HG03095 (cell line): ENCODE measurements around the gene TRAPPC3L.

Experiments
- ATAC-seq: cut with Tn5 transposase; IDR thresholded peaks from one replicate; pipeline ENCODE4 v1.9.1; 2021; ENCODE audit warnings: moderate library complexity; ENCODE audit not compliant: unreplicated experiment

TRAPPC3L gene

DNA sequence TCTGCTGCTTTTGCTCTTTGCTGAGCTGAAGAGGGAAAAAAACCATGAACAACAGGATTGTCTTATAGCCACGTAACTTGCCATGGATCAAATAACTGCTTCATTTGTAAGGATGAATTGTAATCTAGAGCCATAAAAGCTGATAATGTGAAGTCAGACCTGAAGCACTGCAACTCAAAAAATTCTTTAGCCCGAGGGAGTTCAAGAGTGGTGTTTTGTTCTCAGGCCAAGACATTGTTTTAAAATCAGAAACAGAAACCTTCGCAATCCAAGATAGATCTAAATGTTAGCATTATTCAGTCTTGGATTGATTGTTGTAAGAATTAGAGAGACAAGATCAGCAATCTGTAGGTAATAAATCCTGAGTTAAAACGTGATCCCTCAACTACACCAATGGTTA, at the start of gene TRAPPC3L:
Gene TRAPPC3L (minus strand): TSS at position 34 of the 400 bp plus-strand sequence. CDS start 170 bp downstream, outside the sequence.
- no peak for ATAC-seq

DNA sequence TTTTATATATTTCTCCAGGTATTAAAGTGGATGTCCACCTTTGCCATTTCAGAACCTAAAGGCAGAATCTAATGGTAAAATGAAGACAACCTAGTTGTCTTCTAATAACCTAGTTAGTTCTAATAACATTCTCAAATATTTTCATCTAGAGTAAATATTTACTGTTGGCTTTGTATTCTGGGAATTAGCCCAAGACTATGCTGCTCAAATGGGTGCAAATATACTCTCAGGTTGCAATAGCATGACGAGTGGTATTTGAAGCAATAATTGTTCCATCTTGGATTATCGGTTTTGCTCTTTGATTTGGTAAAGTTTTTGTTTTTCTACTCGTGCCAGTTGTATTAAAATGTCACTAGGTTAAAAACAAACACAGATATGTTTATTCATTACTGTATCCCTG, 49.8 kb upstream of the TRAPPC3L start:
- ATAC-seq = no peak

DNA sequence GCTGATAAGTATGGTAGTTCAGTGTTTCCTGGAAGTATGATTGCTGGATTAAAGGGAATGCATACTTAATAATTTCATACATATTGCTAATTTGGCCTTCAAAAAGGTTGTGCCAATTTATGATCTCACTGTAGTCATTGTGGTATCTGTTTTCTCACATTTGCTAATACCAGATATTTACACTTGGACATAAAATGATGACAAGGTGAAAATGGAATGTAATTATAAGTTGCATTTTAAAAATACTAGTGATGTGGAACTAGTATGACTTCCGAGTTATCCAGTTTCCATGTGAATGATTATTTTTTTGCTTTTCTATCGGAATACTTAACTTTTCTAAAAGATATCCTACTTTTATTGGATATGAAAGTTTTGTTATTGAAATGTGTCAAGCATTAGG, 41.3 kb upstream of the TRAPPC3L start:
- no peak for ATAC-seq

DNA sequence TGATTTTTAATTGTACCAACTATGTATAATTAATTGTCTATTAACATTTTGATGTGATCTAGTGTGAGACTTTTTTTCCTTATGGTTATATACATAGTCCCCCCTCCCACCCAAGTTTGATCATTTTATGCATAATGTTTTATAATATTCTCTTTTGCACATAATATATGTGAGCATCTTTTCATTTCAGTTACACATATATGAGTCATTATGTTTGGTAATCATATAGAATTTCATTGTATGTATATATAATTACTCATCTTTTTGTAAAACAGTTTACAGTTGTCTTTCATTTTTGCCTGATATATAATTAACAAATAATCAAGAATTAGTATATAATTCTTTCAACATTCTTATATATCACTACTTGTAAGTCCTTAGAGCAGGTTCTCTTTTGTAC, 40.8 kb upstream of the TRAPPC3L start:
- no peak for ATAC-seq

DNA sequence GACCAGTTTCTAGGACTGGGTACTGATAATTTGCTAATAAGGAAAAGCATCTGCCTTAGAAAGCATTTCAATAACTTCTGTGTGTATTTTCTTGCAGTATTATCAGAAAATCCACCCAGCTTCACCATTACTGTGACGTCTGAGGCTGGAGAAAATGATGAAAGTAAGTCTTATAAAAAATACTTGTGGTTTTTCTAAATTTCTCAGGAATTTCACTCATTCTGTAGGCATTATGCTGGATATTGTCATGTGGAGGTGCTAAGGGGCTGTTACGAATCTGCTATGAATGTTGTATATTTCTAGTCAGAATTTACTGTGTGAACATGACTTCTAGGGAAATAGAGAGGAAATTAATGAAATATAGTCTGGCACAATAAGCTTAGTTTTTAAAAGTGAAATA, 34.7 kb upstream of the TRAPPC3L start:
- ATAC-seq = no peak

DNA sequence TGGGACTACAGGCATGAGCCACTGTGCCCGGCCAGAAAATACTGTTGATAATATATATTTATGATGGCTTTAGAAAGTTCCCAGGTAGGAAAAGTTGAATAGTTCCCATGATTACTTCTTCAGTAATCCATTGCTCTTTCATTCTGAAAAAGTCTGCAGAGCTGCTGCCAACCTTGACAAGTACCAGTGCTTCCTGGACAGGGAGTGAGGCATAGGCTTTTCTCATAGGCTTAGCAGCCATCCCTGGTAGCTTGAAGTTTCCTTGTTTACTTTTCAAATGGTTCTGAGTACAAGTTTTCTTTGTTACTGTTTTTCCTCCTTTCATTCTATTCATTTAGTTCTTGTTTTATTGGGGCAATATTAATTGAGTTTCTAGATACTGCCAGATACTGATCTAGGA, 33.7 kb upstream of the TRAPPC3L start:
- ATAC-seq = no peak

DNA sequence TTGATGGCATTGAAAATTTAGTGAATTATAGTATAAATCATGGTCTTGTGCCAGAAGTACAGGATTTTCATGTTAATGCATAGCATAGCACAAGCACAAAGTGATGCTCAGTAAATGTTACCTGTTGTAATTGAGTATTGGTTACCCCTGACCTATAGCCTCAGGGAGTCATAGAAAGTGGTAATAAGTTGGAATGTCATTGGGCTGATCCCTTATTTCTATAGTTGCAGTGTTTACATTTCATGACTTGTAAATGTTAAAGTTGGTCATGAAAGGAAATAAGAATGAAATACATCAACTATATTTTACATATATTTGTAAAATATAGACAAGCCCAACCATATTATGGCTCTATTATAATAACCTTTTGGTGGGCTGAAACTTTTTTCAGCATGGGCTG, 32.9 kb upstream of the TRAPPC3L start:
- ATAC-seq = no peak

DNA sequence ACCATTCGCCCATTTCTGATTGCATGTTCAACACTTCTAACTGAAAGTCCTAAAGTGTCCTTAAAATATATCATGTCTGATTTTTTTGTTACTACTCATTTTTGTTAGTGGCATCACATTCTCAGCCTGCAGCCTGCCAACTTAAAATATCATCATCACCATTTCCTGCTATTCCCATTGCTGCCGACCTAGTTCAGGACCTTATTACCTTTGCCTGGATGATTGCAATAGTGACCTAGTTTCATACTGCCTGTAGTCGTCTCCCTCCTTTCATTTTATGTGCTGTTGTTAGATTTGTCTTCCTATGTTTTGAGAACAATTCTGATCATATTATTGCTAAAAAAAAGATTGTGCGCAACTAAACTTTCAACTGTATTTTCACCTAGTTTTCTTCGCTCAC, 32.0 kb upstream of the TRAPPC3L start:
- no peak for ATAC-seq

DNA sequence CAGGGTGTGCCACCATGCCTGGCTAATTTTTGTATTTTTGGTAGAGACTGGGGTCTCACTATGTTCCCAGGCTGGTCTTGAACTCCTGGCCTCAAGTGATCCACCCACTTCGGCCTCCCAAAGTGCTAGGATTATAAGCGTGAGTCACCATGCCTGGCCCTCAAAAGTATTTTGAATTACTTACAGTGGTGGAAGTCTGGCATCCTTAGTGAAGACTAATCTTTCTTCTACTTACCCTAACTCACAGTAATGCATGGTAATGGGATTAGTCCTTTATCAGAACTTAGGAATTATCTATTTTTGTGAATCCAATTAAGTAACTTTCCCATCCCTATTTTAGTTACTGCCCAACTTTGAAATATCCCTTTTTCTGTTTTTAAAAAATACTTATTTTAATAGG, 29.7 kb upstream of the TRAPPC3L start:
- no peak for ATAC-seq

DNA sequence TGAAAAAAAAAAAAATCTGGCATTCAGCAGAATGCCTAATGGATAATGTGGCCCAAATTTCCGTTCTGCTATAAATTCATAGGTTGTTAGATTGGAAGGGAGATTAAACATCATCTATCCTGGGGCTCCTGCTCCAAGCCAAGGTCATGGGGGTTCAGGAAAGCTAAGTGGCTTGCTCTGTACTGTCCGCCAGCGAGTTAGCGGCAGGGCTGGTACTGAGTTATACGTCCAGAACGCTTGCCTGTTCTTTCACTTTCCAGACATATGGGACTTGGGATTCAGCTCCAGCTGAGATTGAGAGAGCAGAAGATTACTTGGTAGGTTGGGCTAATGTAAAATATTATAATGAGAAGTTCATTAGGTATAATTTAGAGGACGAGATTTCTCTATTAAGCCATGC, 26.7 kb upstream of the TRAPPC3L start:
- peak; percentile 16 for ATAC-seq

DNA sequence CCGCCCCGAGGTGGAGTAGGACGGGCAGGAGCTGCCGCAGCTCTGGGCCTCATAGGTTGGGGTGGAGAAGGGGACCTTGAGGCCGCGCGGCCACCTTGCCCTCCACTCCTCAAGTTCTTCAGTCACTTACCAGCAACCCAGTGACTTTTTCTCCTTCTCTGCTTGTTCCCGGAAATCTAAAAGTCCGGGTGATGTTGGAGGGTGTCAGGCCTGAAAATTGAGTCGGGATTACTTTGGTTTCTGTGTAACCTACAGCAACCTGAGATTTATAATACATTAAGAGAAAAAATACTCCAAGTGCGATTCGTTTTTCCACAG, 26.2 kb upstream of the TRAPPC3L start:
- no peak for ATAC-seq

DNA sequence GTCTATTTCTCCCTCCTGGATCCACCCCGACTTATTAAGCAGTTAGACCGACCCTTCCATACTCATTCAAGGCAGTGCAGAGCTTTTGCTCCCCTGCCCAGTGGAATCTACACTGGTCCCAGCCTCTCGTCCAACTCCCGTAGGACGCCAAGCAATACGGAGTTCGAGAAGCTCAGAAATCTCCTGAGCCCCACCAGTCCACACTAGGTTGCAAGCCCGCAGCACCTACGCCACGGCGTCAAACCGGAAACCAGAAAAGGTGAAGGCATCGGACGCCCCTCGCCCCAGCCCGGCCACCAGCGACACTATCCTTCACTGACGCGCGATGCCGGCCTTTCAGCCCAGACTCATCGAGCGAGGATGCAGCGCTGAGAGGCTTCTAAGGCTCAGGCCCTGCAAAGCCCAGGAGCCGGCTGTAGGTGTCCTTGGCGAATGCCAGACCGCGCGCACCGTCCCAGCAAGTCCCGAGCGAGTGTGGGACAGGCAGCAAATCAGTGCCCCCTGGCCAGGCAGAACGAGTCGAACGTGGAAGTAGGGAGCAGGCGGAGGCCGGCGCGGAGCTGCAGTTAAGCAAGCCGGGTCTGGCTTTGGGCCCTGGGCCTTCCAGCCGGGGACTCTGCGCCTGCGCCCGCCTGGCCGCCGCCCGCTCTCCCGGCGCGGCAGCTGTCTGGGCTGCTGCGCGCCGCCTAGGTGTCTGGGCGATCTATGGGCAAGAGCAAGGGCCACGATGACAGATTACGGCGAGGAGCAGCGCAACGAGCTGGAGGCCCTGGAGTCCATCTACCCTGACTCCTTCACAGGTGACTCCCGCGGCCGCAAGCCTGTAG, 25.6 kb upstream of the TRAPPC3L start, which contains the start of gene RWDD1:
Gene RWDD1 (plus strand): TSS at position 649 of the 827 bp plus-strand sequence. CDS start 79 bp downstream, at position 728.
- peak; percentile 94 for ATAC-seq

DNA sequence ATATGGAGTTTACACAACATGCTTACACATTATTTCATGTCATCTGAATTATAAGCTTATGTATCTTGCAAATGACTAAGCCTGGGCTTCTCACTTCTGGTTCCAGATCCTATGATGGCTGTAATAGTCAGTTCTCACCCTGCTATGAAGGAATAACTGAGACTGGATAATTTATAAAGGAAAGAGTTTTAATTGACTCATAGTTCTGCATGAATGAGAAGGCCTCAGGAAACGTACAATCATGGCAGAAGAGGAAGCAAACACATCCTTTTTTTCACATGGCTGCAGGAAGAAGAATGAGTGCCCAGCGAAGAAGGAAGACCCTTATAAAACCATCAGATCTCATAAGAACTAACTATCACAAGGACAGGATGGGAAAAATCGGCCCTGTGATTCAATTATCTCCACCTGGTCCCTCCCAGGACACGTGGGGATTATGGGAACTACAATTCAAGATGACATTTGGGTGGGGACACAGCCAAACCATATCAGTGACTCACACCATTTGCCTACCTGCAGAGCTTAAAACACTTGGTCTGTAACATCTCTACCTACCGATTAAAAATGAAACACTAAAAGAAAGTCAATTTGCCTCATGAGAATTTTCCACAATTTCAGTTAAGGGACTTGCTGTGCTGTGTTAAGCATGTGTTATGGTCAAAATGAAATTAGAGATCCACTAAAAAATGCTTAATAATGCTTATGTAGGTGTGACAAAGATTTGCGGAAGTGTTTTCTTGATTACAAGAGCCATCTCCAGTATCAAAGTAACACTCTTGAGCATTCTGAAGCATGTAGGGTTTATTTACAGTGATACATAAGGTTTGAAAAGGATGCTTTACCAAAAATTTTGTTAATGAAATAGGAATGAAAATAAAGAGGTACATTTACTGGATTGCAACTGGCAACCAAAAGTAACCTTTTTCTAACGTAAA, 23.6 kb upstream of the TRAPPC3L start:
- no peak for ATAC-seq

DNA sequence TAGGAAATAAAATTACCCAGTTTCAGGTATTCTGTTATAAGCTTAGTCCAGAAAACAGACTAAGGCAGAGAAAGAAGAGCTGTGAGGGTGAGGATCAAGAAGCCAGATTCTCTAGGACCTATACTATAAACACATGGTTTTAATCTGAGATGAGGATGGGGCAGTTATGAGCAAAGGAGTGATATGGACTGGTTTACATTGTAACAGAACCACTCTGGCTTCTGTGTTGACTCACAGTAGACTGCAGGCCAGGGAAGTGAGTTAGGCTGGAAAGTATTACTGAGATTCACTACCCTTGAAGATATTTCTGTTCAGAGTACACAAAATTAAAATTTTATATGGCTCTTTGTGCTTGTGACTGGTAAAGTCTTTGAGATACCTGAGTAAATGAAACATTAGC, 22.6 kb upstream of the TRAPPC3L start:
- no peak for ATAC-seq

DNA sequence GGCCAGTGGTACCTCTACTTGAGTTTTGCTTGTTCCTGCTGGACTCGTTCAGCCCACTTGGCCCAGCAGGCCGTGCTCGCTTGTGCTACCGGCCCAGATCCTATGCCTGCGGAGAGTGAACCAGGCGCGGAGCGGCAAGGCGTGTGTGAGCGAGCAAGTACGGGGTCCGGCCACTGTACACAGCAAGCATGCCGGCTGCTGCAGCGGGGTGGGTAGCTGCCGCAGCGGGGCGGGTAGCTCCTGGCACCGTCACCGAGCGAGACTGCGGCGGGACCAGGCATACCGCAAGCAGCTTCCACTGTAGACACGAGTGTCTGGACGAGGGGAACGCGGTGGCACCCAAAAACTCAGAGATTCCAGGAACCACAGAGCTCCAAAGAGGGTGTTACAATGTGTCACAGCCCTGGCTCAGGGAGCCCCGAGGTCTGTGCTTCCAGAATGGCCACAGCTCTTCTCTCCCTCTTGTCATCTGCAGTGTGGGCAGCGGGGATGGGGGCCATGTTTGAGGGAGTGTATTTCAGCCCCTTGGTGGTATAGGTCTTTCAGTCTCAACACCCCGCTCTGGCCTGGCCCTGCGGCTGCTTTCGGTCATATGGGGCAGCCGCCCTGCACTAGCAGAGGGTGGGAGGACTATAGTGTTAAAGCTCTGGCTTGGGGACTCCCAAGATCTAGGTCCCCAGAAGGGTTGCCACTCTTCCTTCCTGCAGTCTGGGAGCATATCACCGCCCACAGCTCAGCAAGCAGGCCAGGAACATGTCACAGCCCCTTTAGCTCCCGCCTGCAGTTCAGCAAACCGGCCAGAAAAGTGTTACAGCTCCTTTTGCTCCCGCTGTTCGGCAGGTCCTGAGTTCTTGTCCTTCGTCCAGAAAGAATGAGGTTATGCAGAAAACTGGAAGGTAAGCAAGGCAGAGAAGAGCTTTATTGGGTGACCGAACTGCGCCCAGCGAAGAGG, 19.7 kb upstream of the TRAPPC3L start:
- ATAC-seq = no peak

DNA sequence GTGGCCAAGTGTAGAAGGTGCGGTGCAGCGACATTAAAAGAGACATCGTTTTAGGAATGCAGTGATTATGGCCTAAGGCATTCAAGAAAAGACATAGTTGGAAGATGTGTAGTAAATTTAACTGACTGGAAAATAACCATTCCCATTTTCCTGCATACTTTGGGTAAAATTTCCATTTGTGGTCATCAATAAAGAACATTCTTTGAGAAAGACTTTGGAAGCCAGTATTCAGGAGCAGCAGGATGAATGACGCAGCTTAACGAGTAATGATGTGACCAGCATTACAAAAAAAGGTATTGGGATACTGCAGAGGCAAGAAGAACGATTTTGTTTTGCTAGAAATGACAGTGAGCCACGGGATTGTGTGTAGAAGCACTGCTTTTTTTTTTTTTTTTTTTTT, 18.8 kb upstream of the TRAPPC3L start:
- ATAC-seq = no peak

DNA sequence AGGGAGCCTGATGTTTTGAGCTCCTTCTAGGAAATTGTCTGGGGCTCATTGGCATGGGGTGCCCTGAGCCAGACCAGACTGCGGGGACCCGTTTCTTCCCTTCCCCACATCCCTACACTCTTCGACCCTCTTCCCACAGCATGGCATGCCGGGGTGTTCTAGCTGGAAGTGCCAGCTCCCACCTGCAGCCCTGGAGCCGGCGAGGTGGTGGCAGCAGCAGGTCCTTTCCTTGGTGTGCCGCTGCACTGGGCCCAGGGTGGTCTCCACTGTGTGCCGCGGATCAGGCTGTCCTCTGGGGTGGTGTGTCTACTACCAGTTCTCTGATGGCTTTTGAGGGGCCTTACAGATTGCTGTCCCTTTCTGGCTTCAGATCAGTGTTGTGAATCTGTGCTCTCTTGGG, 18.3 kb upstream of the TRAPPC3L start:
- ATAC-seq = no peak

DNA sequence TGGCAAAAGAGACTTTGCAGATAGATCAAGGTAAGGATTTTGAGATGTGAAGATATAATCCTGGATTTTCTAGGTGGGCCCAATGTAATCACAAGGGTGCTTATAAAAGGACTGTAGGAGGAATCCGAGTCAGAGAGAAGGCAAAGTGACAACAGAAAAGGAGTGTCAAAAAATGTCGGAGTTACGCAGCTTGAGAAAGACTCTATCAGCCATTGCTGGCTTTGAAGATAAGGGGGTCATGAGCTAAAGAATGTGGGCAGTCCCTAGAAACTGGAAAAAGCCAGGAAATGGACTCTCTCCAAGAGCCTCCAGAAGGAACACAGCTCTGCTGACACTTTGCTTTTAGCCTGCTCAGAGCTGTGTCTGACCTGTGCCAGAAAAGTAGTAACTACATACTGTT, 17.1 kb upstream of the TRAPPC3L start:
- ATAC-seq = no peak

DNA sequence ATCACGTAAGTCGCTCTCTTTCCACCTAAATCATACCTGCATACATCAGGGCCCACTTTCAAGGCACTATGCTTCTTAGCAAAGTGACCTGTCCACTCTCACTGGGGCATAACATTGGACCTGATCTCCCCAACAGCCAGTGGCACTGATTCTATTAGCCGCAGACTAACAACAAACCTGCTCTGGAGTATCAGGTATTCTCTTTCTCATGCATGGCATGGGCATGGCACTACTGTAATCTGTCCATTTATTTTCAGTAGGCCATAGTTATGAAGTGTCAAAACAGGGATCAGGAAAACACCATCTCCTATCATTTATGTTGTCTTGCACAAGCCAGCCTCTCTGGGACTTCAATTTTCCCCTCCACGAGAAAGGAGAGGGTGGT, 16.5 kb upstream of the TRAPPC3L start:
- ATAC-seq = no peak

DNA sequence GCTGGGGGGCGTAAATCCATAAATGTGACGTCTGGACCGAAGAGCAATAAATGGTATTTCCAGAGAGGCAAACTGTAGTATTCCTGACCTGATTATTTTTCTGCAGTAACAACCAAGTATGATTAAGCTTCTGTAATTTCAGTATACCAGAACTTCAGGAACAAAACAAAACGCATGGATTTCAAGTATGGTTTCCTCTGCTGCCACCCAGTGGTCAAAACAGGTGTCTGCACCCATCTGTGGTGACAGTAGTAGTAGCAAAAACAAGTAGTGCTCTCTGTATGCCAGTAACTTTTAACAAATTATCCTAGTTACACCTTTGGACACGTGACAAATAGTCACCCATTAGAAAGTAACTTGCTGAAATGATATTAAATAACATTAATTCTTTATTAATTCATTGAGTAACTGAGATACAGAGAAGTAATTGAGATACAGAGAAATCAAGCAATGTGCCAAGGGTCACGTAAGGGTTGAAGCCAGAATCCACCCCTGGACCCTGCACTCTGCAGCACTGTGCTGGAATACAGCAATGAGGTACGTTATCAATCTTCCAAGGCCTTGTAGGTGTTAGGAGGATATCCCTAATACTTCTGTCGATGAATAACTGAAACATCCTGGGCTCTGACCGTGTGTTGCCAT, 16.0 kb upstream of the TRAPPC3L start:
- ATAC-seq = peak; percentile 71
